CD4-positive, CD25-positive, alpha-beta regulatory T cell (primary cell): Measurements from ENCODE around the gene LSM3. TPM values are rescaled to one million over a fixed set of nuclear protein-coding genes. Genes with fewer than 3 reads are reported as not detected.

Experiments used
- ATAC-seq, 2 donors: fragments of 150-1000 bp; cut with Tn5 transposase; one replicate each; pipeline ENCODE4 v1.10.0; 2021; ENCODE audit warnings: low read depth in 2 of 2, moderate number of reproducible peaks in 2 of 2, moderate library complexity in 1 of 2
- DNase-seq, 3 donors: peaks; one replicate each; pipeline versions ENCODE4 v3.0.0 to v3.0.0-alpha.2; 2012 to 2022; ENCODE audit warnings: mixed read lengths in 1 of 3
- H3K27ac ChIP-seq: one replicate; pipeline ENCODE4 v1.7.0; 2013; ENCODE audit warnings: mild to moderate bottlenecking, low read length; ENCODE audit not compliant: insufficient read depth, poor library complexity, severe bottlenecking
- H3K27me3 ChIP-seq: one replicate; pipeline ENCODE4 v1.7.0; 2013; ENCODE audit warnings: low read length; ENCODE audit not compliant: control insufficient read depth, insufficient read depth
- H3K36me3 ChIP-seq: one replicate; pipeline ENCODE4 v1.7.0; 2013; ENCODE audit warnings: mild to moderate bottlenecking, low read length, moderate library complexity; ENCODE audit not compliant: control insufficient read depth, insufficient read depth
- H3K4me1 ChIP-seq: 2 replicates; pipeline ENCODE4 v1.7.0; 2013; ENCODE audit warnings: mild to moderate bottlenecking, low read length; ENCODE audit not compliant: insufficient read depth, control insufficient read depth, poor library complexity, severe bottlenecking
- H3K4me3 ChIP-seq: one replicate; pipeline ENCODE4 v1.7.0; 2013; ENCODE audit warnings: low read depth, mild to moderate bottlenecking, low read length, moderate library complexity
- H3K9me3 ChIP-seq, 2 experiments: 1 replicate in 1 of 2; 2 replicates in 1 of 2; pipeline ENCODE4 v1.7.0; 2013; ENCODE audit warnings: low read length in 2 of 2, mild to moderate bottlenecking in 1 of 2, moderate library complexity in 1 of 2; ENCODE audit not compliant: control insufficient read depth in 2 of 2
- H3K27ac Mint-ChIP-seq, 3 donors: one replicate each; pipeline ENCODE4 v1.8.0; 2020 to 2022; ENCODE audit warnings: mild to moderate bottlenecking in 3 of 3, mixed read lengths in 3 of 3, moderate library complexity in 2 of 3
- H3K27me3 Mint-ChIP-seq: one replicate; pipeline ENCODE4 v1.8.0; 2022; ENCODE audit warnings: mild to moderate bottlenecking, mixed read lengths
- H3K36me3 Mint-ChIP-seq: one replicate; pipeline ENCODE4 v1.8.0; 2020; ENCODE audit warnings: mixed read lengths
- H3K4me1 Mint-ChIP-seq, 4 donors: one replicate each; pipeline ENCODE4 v1.8.0; 2020 to 2022; ENCODE audit warnings: mixed read lengths in 4 of 4, mild to moderate bottlenecking in 1 of 4
- H3K4me3 Mint-ChIP-seq, 4 donors: one replicate each; pipeline ENCODE4 v1.8.0; 2020 to 2022; ENCODE audit warnings: mild to moderate bottlenecking in 4 of 4, mixed read lengths in 4 of 4, moderate library complexity in 3 of 4
- H3K9me3 Mint-ChIP-seq, 7 donors: one replicate each; pipeline ENCODE4 v1.8.0; 2020 to 2022; ENCODE audit warnings: mixed read lengths in 7 of 7, mild to moderate bottlenecking in 3 of 7, moderate library complexity in 2 of 7
- polyA plus RNA-seq, 4 donors: library from polyadenylated mRNA; unstranded; fragments of 300-500 nt; fragmentation: Illumina TruSeq; gene quantifications; one replicate each; pipeline ENCODE4 v1.2.3, GENCODE V29; 2021
- total RNA-seq: library from RNA; stranded (reverse); gene quantifications from one replicate; pipeline ENCODE4 v1.2.3, GENCODE V29; 2022

LSM3 gene
- total and polyA plus RNA-seq, 5 donors from 2014 or later: 6.6 to 25.7 (median 21.0) TPM

DNA sequence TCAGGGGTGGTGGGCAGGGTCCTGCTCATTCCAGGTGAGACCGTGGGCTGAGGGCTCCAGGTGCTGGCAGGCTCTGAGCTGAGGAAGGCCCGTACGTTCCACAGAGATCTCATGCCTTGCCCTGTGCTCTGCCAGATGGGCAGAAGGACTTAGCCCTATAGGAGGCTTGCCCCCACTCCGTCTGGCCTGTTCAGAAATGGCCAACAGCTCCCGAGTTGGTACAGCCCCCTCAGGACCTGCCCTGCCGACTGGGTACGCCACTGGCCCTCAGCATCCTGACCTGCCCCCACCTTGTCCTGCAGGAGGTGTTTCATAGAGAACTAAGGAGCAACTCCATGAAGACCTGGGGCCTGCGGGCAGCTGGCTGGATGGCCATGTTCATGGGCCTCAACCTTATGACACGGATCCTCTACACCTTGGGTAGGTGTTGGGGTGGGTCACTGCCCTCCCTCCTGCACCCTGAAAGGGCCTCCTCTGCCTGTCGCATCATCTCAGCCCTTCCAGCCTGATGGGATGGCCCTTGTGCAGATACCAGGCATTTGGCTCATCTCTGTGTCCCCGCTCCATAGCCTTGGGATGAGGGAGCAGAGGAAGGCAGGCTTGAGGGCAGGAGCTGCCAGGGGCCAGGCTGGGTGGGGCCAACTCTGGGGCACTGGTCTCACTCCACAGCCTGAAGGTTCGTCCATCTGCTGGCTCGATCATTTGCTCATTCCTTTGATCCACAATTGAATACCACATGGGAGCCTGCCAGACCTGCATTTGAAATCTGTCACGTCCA, 39.5 kb upstream of the LSM3 start:
- Mint-ChIP-seq H3K27me3 (no peaks in the 10 kb centered on the region), H3K36me3 (peaks cover 27% of the 10 kb centered on the region), H3K4me3 (no peak overlapping the region), H3K9me3 (no peaks in the 10 kb centered on the region), H3K4me1 (peaks cover 12 to 39% (median 25%) of the 10 kb centered on the region in 4 donors), H3K27ac (peak overlapping the region; percentile 26 to 83 (median 81))
- H3K27me3 ChIP-seq: no peaks in the 10 kb centered on the region
- no peaks in the 10 kb centered on the region for H3K9me3 ChIP-seq
- peaks cover 35% of the 10 kb centered on the region for H3K4me1 ChIP-seq
- no peak overlapping the region for H3K4me3 ChIP-seq
- DNase-seq: no peak
- peaks cover 48% of the 10 kb centered on the region for H3K36me3 ChIP-seq
- no peak for ATAC-seq
- H3K27ac ChIP-seq: no peak overlapping the region

- Mint-ChIP-seq H3K36me3 (peaks cover 28% of the 10 kb centered on the region), H3K4me1 (peaks cover 16 to 46% (median 30%) of the 10 kb centered on the region in 4 donors), H3K27ac (peak overlapping the region; percentile 69 to 90 (median 83)), H3K27me3 (no peaks in the 10 kb centered on the region), H3K9me3 (no peaks in the 10 kb centered on the region), H3K4me3 (no peak overlapping the region)
- H3K4me1 ChIP-seq: peaks cover 42% of the 10 kb centered on the region
- H3K4me3 ChIP-seq: no peak overlapping the region
- no peaks in the 10 kb centered on the region for H3K9me3 ChIP-seq
- H3K36me3 ChIP-seq: peaks cover 41% of the 10 kb centered on the region
- no peaks in the 10 kb centered on the region for H3K27me3 ChIP-seq
- ATAC-seq: no peak
- H3K27ac ChIP-seq: no peak overlapping the region
- no peak for DNase-seq
Measured at GRCh38 chr3:14139771-14140170, 38.8 kb upstream of the LSM3 start.

GRCh38 chr3:14140668-14141067, 37.9 kb upstream of the LSM3 start:
- Histone ChIP-seq H3K27me3 (no peaks in the 10 kb centered on the region), H3K4me3 (no peak overlapping the region), H3K9me3 (no peaks in the 10 kb centered on the region), H3K4me1 (peaks cover 51% of the 10 kb centered on the region), H3K36me3 (peaks cover 35% of the 10 kb centered on the region), H3K27ac (peak overlapping the region; percentile 99)
- Mint-ChIP-seq H3K27ac (peak overlapping the region; percentile 92 to 98 (median 98)), H3K9me3 (no peaks in the 10 kb centered on the region), H3K4me3 (peak overlapping the region in 1 of 4 donors; percentile 30), H3K36me3 (peaks cover 29% of the 10 kb centered on the region), H3K4me1 (peaks cover 23 to 55% (median 36%) of the 10 kb centered on the region in 4 donors), H3K27me3 (no peaks in the 10 kb centered on the region)
- no peak for ATAC-seq
- DNase-seq: no peak

DNA sequence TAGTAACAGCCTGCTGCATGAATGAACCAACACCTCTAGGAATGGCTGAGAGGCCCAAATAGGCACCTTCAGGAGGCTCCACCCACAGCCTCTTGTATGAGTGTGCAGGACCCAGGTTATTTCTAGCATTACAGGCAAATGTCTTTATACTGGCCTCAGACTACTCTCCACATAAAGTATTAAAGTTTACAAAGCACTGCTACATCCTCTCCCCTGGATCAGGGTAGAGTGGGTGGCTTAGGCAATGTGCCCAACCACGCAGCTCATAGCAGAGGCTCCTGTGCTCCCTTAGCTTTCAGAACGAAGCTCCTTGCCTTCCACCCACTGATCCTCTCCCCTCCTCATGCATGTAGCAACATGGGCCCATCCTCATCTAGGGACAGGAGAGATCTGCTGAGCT, 37.5 kb upstream of the LSM3 start:
- ATAC-seq: no peak
- no peak for DNase-seq
- Mint-ChIP-seq H3K27ac (peak overlapping the region; percentile 92 to 98 (median 98)), H3K27me3 (no peaks in the 10 kb centered on the region), H3K36me3 (peaks cover 27% of the 10 kb centered on the region), H3K4me3 (peak overlapping the region in 2 of 4 donors; percentile 7 to 11), H3K9me3 (no peaks in the 10 kb centered on the region), H3K4me1 (peaks cover 23 to 58% (median 36%) of the 10 kb centered on the region in 4 donors)
- H3K27me3 ChIP-seq: no peaks in the 10 kb centered on the region
- no peaks in the 10 kb centered on the region for H3K9me3 ChIP-seq
- H3K36me3 ChIP-seq: peaks cover 33% of the 10 kb centered on the region
- H3K27ac ChIP-seq: peak overlapping the region; percentile 99
- H3K4me3 ChIP-seq: no peak overlapping the region
- peaks cover 55% of the 10 kb centered on the region for H3K4me1 ChIP-seq

DNA sequence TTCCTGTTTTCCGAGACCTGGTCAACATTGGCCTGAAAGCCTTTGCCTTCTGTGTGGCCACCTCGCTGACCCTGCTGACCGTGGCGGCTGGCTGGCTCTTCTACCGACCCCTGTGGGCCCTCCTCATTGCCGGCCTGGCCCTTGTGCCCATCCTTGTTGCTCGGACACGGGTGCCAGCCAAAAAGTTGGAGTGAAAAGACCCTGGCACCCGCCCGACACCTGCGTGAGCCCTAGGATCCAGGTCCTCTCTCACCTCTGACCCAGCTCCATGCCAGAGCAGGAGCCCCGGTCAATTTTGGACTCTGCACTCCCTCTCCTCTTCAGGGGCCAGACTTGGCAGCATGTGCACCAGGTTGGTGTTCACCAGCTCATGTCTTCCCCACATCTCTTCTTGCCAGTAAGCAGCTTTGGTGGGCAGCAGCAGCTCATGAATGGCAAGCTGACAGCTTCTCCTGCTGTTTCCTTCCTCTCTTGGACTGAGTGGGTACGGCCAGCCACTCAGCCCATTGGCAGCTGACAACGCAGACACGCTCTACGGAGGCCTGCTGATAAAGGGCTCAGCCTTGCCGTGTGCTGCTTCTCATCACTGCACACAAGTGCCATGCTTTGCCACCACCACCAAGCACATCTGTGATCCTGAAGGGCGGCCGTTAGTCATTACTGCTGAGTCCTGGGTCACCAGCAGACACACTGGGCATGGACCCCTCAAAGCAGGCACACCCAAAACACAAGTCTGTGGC, 36.8 kb upstream of the LSM3 start:
- Histone ChIP-seq H3K27ac (peak overlapping the region; percentile 99), H3K4me3 (peak overlapping the region; percentile 69), H3K36me3 (peaks cover 35% of the 10 kb centered on the region), H3K9me3 (no peaks in the 10 kb centered on the region), H3K27me3 (no peaks in the 10 kb centered on the region), H3K4me1 (peaks cover 55% of the 10 kb centered on the region)
- H3K27me3 Mint-ChIP-seq: no peaks in the 10 kb centered on the region
- H3K36me3 Mint-ChIP-seq: peaks cover 30% of the 10 kb centered on the region
- peak overlapping the region; percentile 55 to 88 (median 74) for H3K4me3 Mint-ChIP-seq
- peak overlapping the region; percentile 92 to 98 (median 98) for H3K27ac Mint-ChIP-seq
- DNase-seq (peak in 1 of 3 donors; percentile 8), ATAC-seq (no peak)
- peaks cover 0 to 1% (median 0%) of the 10 kb centered on the region in 7 donors for H3K9me3 Mint-ChIP-seq
- H3K4me1 Mint-ChIP-seq: peaks cover 23 to 58% (median 36%) of the 10 kb centered on the region in 4 donors

DNA sequence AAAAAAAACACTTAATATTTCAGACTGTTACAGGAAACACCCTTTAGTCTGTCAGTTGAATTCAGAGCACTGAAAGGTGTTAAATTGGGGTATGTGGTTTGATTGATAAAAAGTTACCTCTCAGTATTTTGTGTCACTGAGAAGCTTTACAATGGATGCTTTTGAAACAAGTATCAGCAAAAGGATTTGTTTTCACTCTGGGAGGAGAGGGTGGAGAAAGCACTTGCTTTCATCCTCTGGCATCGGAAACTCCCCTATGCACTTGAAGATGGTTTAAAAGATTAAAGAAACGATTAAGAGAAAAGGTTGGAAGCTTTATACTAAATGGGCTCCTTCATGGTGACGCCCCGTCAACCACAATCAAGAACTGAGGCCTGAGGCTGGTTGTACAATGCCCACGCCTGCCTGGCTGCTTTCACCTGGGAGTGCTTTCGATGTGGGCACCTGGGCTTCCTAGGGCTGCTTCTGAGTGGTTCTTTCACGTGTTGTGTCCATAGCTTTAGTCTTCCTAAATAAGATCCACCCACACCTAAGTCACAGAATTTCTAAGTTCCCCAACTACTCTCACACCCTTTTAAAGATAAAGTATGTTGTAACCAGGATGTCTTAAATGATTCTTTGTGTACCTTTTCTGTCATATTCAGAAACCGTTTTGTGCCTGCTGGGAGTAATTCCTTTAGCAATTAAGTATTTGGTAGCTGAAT, 35.9 kb upstream of the LSM3 start:
- peaks cover 38% of the 10 kb centered on the region for H3K36me3 Mint-ChIP-seq
- DNase-seq (peak; percentile 60 to 71 (median 68)), ATAC-seq (peak; percentile 19 to 24)
- Histone ChIP-seq H3K27me3 (no peaks in the 10 kb centered on the region), H3K4me3 (peak overlapping the region; percentile 69), H3K4me1 (peaks cover 55% of the 10 kb centered on the region), H3K36me3 (peaks cover 39% of the 10 kb centered on the region), H3K27ac (peak overlapping the region; percentile 99), H3K9me3 (no peaks in the 10 kb centered on the region)
- H3K27ac Mint-ChIP-seq: peak overlapping the region; percentile 92 to 98 (median 98)
- peaks cover 0 to 1% (median 0%) of the 10 kb centered on the region in 7 donors for H3K9me3 Mint-ChIP-seq
- peak overlapping the region; percentile 55 to 88 (median 74) for H3K4me3 Mint-ChIP-seq
- H3K4me1 Mint-ChIP-seq: peaks cover 23 to 61% (median 39%) of the 10 kb centered on the region in 4 donors
- H3K27me3 Mint-ChIP-seq: no peaks in the 10 kb centered on the region
